Daoy (cell line): ENCODE results near the gene ANKEF1. TPM values are rescaled to one million over a fixed set of nuclear protein-coding genes. Genes with fewer than 3 reads are reported as not detected.
"Not testable (repeated sequence)": the region's sequence is repeated elsewhere in the genome, so short reads cannot be mapped to it uniquely, and the experiment has no call there.

ENCODE experiments used
- DNase-seq: peaks from one replicate; pipeline ENCODE4 v3.0.0-alpha.2; 2015; ENCODE audit warnings: low read depth
- total RNA-seq: library from RNA; depleted of rRNA; stranded (reverse); fragments of >200 nt; shearing (Covaris generic); gene quantifications from 2 replicates; pipeline ENCODE4 v1.2.3, GENCODE V29; 2014

The ANKEF1 gene
- total RNA-seq, 1 experiment from 2014 or later: 6.6 TPM

DNA sequence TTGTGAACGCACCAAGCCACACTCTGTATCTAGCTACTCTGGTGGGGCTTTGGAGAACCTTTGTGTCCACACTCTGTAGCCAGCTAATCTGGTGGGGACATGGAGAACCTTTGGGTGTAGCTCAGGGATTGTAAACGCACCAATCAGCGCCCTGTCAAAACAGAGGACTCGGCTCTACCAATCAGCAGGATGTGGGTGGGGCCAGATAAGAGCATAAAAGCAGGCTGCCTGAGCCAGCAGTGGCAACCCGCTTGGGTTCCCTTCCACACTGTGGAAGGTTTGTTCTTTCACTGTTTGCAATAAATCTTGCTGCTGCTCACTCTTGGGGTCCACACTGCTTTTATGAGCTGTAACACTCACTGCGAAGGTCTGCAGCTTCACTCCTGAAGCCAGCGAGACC, 2.5 kb upstream of the ANKEF1 start:
- not testable (repeated sequence) for DNase-seq

DNA sequence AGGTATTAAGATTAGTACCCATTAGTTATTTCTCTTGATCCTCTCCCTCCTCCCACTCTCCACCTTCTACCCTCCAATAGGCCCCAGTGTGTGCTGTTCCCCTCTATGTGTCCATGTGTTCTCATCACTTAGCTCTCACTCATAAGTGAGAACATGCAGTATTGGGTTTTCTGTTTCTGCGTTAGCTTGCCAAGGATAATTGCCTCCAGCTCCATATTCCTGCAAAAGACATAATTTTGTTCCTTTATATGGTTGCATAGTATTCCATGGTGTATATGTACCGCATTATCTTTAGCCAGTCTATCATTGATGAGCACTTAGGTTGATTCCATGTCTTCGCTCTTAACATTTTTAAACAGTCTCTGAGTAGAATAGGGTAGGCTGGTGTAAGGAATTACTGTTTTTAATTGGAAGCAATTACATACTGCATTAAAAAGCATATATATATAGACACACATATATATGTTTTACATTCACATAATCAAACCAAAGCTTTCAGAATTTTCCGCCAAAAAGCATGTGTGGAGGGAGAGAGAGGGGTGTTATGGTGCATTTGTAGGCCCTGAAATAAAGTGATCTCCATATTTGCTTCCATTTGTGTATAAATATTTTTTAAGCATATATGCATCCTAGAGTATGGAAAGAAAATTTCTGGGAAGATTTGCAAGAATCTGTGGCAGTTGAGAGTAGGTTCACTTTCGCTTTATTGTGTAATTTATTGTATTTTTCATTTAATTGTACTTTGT, 709 bp upstream of the ANKEF1 start:
- no peak for DNase-seq

DNA sequence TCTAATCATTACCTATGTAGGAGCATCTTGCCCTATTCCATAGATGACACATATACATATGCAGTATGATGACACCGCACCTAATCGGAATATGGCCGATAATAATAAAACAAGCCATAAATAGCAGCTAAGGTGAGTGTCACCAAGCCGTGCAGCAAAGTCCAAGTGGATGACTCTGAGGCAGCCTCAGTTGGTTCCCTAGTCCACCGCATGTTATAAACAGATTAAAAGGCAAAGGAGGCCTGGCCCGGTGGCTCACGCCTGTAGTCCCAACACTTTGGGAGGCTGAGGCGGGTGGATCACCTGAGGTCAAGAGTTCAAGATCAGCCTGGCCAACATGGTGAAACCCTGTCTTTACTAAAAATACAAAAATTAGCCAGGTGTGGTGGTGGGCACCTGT, 1.5 kb downstream of the ANKEF1 start:
- DNase-seq: not testable (repeated sequence)

DNA sequence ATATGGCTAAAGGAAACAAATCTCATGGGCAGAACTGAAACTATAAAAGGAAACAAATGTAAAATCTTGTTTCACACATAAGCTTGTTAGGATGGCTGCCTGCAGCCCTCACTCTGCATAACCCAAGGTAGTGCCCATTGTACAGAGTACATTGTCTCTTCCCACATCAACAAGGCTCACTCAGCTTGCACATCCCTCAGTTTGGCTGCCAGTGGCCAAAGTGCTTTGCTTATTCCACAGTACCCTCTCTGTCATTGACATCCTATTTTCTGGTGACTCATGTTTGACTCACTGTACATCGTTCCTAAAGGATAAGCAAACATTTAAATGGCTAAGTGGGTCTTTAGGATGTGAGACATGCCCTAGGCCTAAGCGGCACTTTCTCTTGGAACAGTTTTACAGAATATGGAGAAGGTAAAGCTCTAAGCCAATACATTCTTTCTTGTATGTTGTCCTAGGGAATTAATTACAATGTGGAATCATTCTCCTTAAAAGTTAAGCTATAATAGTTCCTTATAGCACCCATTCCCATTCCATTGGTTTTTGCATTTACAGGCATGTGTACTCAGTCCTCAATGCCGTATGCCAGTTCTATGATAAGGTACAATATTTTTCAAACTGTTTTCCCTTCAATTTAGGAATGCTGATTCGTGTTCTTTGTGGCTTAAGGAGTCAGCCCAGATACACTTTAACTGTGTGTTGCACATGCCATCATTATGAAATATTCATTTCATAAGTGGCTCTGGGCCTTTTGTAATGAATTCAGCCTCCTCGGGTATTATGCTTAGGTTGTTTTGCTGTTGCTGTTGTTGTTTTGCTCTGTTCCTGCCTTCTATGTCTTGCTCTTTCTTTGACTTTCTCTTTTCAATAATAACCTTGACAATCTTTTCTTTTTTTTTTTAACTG, 5.5 kb downstream of the ANKEF1 start:
- DNase-seq: peak; percentile 81

DNA sequence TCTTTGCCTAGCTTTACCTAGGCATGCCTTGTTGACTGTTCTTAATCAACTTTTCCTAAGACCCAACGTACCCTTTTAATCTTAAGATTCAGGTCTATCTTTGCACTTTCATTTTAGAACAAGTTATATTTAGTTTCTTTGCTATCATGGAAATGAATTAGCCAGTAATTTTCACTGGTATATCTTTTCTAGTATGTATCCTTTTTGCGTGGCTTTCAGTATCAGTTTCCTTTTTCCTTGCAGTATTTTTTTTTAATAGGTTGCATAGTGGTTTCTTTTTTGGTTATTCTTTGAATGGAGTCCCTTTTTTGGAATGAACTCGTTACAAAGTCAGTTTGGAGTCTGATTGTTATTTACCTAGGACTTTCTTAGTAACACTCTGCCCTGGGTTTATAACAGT, 7.3 kb downstream of the ANKEF1 start:
- no peak for DNase-seq

DNA sequence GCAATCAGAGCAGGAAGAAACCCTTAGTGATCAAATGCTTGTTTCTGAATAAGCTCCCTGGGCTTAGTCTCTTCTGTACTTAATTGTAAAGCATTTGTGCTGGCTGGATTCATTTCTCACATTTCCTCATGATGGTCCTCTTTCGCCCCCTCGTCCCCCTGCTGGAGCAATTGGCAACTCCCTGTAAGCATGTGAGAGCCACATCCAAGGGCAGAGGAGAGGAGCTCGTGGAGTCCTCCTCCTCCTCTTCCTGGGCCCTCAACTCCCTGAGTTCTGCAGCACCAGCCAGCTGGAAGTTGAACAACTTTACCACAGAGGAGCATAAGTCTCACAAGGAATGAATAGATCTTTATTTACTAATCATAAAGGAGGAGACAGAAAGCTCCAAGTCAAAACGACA, 12.6 kb downstream of the ANKEF1 start:
- DNase-seq: no peak

DNA sequence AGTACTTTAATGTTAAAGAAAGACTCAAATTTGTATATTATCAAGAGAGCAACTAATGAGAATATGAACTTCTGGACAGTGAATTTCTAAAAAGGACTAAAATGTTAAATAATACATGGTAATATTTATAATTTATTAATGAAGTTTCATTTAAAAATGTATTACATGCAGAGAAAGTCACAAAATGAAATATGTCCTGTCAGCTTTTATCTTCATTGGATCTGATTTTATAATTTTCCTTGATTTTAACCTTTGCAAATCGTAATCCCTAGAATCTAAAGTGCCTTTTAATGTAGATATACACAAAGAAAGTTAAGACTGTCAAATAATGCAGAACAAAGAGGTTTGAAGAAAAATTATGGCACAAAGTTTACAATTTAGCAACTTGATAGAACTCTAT, 16.4 kb downstream of the ANKEF1 start:
- DNase-seq: no peak

DNA sequence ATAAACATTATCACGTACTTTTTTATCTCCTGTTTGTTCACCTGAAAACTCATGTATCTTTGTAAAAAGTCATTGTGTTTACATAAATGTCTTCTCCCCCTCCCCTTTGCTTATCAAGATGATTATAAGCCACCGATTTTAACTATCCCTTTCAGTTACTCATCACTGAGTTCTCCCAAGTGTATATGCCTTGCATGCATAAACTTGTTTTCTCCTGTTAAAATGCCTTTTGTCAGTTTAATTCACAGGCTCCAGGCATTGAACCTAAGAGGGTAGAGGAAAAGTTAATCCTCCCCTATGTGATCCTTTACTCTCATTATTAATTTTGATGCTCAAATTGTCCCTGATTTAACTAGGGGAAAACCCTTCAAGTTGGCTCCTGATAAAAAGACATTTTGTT, 24.2 kb downstream of the ANKEF1 start:
- no peak for DNase-seq

DNA sequence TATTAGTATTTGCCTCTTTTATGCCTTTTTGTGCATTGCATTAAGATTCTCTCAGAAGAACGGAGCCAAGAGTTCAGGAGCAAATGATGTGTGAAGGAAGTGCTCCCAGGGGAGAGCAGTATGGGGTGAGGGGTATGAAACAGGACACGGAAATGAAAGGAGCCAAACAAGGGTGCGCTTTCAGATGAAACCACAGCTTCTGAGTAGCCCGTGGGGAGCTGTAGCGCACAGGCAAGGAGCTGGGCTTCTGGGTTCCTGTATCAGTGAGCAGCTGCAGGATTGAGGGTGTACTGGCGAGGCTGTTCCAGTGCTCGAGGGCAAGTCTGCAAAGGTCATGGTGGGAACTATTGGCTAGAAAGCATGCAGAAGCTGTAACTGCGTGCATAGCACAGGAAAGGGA, 25.4 kb downstream of the ANKEF1 start:
- DNase-seq: peak; percentile 37

DNA sequence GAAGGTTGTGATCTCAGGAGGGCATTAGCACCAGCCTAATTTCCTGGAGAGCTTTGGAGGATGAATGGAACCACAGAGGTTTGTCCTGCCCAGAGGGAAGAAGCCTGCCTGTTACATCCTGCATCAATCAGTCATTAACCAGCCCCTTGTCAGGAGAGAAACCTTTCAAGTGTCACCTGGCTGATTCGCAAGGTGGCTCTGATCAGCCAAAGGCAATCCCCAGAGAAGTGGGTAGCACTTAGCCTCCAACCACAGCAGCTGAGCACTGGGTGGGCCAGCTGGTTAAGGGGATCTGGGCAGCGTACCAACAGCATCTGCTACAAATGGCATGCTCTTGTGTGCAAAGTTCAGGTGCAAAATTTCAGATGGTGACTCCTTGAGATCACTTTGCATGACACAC, 26.9 kb downstream of the ANKEF1 start:
- DNase-seq: no peak

DNA sequence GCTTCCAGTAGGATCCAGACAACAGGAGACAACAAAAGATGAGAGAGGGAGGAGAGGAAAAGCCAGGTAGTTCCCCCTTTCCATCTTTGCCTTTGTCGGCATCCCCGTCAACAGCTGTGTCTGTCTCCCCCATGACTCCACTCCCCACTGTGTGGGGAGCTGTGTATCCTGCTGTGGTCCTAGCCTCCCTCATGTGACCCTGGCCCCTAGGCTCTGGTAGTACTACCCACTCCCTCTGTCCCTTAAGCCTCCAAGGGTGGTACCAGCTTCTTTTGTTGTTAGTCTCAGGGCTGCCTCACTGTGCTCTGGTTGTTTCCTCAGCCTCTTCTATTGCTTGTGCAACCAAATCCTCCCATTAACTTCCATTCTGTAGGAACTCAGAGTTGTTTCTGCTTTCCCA, 28.7 kb downstream of the ANKEF1 start:
- DNase-seq: no peak

DNA sequence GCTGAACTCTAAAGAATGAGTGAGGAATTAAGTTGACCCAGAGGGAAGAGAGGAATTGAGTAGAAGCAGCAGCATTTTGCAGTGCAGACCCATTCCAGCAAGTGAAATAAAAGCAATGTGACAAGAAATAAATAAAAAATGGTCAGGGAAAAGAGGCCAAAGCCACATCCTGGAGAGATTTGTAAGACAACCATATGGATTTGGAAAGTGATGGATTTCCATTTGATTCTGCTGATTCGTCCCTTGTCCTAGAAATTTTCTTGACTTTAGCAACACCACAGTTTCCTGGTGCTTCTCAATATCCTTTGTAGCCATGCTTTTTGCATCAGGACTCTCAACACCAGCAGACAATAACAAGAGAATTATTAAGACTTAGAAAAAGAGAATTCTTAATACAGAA, 29.8 kb downstream of the ANKEF1 start:
- DNase-seq: no peak

DNA sequence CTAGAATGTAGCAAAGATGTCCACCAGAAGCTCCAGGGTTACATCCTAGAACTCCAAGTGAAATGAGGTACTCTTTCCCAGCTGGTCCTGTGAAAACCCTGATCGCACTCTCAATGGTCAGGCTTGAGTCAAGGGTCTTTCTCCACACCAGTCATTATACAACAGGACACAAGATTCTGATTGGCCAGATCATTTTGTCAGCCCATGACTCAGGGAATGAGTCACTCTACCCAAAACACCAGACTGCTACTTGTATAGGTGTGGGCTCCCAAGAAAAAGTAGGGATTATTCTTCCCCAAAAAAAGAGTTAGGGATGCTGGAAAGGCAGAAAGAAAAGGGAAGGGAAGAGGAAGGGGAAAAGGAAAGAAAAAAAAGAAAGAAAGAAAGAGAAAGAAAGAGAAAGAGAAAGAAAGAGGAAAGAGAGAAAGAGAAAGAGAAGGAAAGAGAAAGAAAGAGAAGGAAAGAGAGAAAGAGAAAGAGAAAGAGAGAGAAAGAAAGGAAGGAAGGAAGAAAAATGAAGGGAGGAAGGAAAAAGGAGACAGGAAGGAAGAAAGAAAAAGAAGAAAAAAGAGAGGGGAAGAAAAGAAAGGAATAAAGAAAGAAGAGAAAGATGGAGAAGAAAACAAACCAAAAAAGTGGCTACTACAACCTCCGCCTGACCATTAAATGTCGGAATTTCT, 30.5 kb downstream of the ANKEF1 start:
- peak; percentile 23 for DNase-seq

DNA sequence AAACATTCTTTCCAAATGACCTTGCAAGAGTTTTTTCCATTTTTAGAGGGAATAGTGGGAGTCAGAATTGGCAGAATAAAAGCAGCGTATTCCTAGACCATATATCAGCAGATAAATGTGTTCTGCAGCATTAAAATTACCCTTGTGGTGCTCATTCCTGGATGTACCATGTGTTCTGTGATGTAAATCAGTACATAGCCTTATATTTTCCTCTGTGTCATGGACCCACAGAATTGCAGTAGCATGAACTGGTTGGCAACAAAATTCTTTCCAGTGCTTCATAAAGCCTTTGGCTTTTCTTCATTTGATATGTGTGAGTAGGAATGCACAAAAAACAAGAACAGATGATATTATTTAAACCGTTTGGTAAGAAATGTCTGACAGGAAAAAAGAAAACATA, 32.5 kb downstream of the ANKEF1 start:
- no peak for DNase-seq

DNA sequence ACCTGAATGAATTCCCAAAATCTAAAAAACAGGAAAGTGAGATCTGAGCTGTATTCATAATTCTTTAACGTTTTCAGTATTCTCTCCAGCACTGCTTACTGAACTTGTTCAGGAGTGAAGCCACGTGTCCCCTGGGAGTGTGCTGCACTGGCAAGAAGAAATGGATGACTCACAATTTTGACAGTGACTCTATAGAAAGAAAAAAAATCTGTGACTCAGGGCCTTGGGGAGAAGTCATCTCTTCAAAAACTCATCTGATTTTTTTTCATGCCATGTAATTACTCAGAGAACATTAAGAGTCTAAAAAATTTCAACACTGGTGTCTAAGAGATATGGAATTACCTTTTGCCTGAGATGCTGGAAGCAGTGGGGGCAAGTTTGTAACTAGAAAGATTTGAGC, 39.7 kb downstream of the ANKEF1 start:
- peak; percentile 87 for DNase-seq

DNA sequence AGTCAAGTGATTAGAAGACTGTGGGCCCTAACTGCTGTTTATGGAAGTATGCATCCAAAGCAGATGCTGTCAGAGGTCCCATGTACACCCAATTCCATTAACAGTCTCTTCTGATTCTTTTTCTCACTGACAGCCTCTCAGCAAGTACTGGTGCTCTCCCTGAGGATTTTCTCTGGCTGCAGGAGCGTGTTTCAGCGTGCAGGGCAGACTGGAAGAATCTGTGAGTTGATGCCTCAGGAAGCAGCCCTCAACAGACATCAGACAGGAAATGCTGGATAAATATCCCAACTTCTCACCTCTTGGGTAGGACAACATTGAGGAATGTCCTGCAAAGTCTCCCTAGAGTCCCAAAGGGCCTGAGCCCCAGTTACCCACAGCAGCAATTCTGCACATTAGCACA, 40.8 kb downstream of the ANKEF1 start:
- DNase-seq: no peak

DNA sequence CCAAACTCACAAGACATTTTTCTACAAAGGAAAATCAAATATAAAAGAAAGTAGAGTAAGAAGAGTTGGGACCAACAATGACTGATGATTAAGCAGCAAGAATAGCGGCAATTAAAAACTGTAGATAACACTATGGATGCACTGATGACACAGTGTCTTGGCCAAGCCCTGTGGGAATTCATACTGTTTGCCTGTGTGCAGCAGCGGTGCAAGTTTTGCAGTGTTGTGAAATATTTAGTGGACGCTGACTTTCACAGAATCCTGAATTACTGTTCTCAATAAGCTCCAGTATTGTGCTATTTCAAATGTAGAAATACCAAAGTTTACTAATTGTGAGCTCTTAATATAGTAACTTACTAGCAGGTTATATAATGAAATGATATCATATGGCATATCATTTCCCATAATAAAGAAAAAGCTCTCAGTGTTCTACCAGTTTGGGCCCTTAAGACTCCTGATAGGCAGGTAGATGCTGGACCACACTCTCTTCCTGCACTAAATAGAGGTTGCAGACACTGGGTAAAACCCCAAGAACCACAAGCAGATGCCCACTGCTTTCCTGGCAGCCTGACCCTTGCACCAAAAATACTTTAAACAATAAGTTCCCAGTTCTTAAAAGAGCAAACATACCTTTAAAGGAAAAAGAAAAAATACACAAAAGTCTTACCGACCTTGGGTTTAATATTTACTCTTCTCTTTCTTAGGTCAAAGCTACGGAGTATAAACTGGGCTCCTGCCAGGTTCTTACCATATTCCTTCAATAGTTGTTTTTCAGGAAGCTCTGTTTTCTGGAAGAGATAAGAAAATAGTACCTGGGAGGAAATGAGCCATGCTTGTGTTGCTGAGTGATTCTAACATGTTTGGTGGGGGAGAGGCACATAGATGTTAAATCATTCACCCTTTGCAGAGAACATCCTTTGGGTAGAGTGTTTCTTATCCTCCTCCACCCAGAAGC, 41.6 kb downstream of the ANKEF1 start:
- no peak for DNase-seq

DNA sequence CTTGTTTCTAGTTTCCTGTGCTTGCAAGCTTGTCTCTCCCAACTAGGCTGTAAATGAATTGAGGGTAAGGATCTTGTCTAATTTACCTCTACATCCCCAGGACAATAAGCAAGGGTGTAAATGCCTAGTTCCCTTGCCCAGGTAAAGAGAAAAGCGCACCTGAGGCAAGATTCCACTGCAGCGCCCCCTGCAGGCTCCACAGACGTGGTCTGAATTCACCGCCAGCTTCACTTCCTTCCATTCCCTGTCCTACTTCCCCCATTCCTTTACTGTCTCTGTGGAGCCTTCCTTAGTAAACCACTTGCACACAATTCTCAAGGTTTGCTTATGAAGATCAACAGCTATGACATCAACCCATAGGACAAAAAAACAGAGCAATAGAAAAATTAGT, 42.3 kb downstream of the ANKEF1 start:
- DNase-seq: no peak

DNA sequence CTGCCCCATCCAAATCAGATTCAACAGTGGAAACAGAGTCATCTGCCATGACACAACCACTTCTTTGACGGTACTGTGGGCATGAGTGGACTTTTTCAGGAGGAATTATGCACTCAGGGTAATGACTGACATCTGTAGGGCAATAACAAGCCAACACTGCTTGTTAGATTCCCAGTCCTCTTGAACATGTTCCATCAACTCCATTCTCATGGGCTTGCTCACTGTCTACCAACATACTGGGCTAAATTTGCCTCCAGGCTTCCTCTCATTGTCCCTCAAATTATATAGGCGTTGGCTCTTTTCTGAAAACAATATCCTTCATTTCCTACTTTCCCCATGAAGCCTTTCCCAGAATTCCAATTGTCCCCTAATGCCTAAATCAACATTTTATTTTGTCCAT, 43.1 kb downstream of the ANKEF1 start:
- no peak for DNase-seq

DNA sequence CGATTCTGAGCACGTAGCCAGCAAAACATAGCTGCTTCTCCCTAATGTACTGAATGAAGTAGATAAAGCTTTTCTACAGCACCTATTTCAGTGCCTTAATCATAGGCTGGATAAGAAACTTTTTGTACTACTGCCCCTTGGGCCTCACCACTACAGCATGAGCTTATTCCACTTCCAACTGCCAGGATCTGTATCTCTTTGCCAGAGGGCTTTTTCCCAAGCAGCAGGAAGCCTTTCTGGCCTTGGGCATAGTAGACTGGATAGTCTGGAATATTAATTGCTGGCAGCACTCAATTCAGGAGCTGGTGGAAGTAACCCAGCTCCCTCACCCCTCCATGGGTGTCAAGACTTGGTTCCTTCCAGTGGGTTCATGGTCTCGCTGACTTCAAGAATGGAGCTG, 43.6 kb downstream of the ANKEF1 start:
- no peak for DNase-seq

DNA sequence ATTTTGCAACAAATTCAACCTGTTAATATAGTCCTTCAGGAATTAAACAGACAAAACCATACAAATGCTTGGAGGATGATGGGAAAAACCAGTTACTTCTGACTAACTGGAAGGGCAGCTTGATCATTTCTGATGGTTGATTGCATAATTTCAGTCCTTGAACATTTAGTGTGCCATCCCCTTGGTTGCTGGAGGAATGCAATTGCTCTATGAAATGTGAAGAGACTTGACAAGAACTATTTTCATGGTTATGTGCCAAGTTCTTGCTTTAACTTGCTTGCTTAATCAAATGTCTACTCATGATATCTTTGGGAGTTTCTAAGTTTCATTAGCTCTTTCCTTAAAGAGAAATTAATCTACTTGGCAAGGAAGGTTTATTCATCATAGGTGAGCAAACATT, 45.2 kb downstream of the ANKEF1 start:
- no peak for DNase-seq

DNA sequence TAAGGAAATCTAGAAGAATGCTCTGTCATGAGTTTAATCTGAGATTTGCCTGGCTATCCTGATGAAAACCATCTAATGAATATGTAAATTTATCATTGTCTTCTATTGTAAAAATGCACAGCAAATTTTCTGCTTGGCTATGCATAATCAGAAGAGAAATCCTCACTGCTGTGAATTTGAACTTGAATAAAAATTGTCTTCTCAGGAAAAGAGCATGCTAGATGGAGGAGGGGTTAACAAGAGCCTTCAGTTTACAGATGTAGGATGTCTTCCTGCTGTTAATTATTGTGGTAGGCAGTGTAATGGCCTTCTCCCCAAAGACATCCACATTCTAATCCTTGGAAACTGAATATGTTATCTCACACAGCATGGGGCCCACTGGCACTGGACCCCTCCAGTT, 45.8 kb downstream of the ANKEF1 start:
- no peak for DNase-seq
